ENCODE measurements around the gene ATRN.
A peak's percentile ranks its signal among the peaks of the same experiment; 100 is the strongest.

The ATRN gene

DNA sequence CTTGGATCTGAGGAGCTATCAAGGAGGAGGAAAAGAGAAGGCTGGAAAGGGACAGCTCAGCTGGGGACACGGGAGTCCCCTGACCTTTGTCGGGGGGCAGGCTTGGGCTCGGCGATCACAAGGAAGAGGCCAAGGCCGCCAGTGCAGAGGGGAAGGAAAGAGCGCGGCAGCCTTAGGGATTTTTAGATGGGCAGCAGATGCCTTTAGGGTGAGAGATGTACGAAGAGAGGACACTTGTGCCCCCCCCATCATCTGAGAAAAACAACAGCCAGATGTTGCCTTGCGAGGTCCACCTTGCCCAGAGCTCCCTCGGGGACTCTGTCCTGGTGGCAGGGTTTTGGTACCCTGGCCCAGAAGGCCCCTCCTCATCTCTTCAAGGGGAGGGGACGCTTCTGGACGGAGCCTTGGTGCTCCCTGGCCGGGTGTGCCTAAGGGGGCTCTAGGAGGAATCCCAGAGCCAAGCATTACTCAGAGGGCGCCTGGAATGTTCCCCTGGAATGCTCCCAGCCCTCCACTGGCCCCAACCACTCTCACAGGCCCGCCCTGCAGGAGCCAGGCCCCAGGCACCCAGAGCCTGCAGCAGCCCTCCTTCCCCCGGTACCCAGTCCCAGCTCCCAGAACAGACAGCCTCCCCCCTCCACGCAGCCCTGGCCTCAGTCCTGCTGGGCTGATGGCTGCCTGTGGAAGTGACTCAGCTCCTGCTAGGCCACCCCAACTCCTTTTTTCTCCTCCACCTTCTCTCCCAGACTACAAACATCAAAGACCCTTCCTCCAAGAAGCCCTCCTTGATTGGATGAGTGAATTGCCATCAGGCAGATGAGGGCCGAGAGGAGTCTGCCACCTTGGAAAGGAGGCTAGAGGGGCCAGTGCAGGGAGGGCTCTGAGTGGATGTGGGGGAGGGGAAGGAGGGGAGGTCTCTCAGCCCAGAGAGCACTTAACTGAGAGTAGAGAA is 209.2 kb downstream of the ATRN start:
- no peak for DNase-seq

DNA sequence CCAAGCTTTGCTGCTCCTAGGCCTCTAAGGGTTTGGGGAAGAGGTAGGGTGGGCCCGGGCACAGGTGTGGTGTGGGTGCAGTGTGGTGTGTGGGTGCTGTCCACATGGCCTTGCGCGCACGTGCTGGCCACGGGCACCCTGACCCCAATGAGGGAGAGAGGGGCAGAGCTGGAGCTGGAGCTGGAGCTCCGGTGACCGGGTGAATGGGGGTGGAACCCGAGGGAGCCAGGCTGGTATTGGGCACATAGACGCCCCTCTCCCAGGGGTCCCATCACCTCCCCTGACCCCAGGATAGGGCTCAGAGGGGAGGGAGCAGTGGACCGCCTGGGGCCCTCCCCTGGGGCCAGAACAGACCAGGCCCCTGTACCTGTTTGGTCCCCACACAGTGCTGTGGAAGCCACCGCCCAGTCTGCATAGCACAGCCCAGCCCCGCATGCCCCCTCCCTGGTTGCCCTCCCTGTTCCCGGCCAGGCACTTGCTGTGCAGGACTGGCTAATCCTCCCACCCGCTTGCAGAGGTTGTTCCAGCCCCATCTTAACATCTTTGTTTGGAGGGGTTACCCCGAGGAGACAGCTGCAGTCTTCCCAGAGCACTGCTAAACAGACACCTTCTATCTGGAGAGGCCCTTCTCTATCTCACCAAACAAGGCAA is 210.0 kb downstream of the ATRN start:
- no peak for DNase-seq

DNA sequence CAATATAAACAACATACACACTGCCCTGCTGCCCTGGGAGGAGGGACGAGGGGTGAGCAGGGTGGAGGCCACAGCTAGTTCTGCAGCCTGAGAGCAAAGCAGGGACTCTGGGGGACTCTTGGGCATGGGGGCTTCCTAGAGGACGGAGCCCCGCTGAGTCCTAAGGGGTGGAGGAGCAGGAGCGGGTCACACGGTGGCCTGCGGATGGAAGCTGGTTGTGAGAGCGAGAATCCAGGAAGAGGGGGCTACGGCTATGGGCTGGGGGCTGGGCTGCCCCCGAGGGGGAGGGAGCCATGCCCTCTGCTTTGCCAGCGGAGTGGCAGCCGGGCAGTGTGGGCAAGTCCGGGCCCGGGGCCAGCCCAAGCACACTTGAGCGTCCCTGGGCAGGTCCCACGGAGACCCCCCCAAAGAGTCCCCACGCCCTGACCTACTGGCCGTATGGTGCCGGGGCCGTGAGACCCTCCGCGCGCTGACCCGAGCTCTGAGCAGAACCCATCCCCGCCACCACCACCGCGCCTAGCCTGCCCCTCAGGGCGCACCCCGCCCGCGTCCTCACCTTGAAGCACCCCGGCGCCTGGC is 210.6 kb downstream of the ATRN start:
- DNase-seq, result no peak

DNA sequence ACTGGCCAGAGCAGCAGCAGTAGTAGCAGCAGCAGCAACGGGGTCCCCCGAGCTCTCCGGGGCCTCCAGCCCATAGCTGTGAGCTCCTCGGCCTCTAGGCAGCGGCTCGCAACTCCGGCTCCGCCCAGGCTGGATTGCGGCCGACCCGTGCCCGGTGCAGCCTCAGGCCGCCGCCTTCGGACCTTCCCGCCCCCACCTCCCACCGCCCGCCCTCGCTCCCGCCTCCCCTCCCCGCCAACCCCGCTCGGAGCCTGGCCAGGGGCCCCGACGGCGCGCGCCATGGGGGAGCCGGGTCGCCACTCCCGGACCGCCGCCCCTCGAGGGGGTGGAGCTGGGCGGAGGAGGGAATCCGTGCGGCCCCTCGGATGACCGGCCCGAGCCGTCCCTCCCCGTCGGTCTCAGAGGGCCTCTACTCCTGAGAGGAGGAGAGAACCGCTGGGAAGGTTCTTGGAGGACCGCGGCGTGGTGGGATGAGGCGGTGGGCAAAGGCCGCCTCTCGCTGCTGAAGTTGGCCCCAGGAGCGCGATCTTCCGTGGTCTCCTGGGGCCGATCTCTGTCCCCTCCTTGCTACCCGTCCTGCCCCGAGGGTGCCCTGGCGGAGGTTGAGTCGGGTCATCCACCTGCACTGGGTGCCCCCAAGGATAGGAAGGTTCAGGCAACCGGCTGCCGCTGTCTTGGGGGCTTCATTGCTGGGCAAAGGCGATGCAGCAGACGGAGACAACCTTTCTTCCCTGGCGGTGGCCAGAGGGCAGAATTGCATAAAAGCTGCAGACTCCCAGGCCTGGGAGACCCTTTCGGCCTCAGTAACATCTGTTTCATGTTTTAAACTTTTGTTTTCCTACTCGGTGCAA is 211.3 kb downstream of the ATRN start, which contains the start of gene ADAM33:
Gene ADAM33, minus strand, starts transcription at position 80 of the 851 bp plus-strand sequence. Its CDS starts 6 bp downstream, at position 74.
- DNase-seq, result no peak

DNA sequence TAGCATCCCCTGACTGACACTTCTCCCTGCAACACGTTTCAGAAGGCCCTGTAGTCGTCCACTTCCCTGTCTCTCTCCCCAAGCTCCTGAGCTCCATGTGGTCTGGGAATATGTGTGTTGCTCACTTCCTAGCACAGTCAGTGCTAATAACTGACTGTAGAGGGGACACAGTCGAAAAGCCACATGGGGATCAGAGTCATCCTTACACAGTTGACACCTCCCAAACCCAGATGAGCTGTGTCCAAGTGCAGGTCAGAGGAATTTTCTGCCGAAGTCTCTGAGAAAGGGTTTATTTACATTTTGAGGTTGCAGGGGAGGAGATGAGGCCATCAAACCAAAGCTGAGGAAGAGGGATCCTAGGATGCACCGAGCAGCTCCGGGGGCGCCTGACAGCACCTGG is 214.5 kb downstream of the ATRN start:
- DNase-seq, result no peak

DNA sequence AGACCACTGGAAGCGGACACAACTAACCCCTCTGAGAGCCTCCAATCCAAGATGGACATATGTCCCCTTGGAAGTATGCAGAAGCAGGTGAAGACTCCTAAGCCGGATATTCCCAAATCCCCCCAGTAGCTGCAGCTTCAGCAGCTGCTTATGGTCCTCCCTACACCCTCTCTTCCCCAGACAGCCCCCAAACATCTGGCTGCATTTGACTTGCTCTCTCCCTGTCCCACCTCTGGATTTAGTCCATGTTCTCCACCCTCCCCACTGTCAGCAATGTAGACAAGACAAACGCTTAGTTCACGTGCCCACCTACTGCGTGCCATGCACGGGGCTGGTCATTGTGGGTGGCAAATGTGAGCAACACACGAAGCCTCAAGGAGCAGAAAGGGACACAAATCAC is 215.6 kb downstream of the ATRN start:
- no peak for DNase-seq

DNA sequence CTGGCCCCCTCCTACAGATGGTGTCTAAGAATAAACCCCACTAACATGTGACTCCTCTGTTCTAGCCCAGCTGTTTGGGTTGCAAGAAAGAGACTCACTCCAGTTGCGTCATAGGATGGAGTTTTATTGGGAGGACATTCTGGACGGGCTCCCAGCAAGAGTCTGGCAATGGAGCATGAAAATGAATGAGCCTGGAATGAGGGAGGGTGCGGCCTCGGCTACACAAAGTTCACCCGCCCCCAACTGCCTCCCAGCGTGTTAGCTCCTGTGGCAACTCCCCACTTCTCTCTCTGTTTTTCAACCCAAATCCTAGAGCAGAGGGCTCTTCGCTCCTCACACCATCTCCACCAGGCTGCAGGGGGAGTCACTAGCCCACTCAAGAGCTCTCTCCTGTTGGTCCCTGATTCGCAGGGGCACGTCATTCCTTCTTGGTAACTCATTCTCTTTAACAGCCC is 216.1 kb downstream of the ATRN start:
- no peak for DNase-seq

DNA sequence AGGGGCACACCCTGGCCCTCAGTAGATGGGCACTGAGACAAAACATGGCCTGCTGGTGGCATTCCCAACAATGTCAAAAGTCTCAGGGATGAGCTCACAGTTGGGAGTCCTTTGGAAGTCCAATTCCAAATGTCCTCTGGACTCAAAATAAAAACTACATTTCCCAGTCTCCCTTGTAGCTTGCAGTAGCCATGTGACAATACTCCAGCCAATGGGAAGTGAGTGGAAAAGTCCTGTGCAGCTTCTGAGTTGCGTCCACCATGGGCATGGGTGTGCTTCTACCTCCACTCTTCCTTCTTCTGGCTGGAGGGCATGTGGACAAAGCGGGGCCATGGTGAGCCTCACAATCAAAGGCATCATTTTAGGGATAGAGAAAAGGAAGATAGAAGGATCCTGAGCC is 216.8 kb downstream of the ATRN start:
- no peak for DNase-seq

DNA sequence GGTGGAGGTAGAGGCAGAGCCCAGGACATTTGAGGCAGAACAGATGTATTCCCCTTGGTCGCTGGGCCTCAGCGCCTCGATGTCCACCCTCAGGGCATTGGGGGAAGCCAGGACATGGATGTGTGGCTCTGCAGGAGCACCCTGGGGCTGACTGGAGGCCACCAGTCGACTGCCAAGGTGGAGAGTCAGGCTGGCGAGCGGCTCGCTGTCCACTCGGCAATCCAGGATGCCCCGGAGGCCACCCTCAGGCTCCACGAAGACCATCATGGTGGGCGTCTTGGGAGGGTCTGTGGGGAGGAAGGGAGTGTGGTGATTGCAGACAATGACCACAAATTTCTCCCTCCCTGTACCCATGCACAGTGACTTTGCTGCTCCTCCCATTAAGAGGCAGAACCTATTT is 219.2 kb downstream of the ATRN start:
- DNase-seq, result no peak

DNA sequence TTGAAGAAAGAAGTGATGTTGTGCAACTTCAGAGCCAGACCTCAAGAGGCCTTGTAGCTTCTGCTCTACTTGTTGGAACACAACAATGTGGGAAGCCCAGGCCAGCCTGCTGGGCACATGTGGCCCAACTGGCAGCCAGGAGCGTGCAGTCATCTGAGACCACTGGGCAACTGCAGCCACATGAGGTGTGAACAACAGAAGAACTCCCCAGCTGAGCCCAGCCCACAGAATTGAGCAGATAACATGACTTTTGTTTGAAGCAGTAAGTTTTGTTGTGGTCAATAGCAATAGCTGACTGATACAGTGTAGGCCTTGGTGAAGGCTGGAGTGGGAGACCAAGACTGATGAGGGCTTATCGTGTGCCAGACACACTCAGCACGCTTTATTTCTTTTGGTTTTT is 219.6 kb downstream of the ATRN start:
- DNase-seq, result no peak

DNA sequence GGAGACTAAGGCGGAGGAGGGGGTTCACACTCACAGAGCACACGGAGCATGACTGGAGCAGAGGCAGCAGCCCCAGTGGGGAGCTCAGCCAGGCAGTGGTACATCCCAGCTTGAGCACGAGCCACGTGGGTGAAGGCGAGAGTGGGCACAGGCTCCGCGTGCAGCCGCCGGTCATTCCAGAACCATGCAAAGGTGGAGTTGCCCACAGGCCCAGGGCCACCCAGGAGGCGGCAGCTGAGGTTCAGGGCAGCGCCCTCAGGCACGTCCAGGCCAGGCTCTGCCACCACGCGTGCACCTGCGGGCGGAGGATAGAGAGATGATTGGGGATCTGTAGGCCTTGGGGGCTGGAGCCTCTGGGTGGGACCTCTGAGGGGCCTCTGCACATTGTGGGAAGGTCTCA is 220.5 kb downstream of the ATRN start:
- DNase-seq, result no peak

DNA sequence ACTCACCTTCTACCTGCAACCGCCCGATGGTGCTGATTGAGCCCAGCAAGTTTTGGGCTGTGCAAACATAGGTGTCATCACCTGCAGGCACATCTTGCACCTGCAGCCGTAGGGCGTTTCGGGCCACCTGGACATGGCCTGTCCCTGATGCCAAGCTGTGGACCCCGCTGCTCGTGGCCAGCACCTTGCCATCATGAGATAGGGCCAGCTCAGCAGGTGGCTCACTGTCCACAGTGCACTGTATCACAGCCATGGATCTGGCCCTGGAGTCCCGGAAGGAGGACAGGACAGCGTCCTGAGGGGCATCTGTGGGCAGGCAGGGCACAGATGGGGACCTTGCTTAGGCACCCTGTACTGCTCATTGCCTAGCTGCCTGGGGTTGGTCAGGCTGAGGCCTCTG is 221.1 kb downstream of the ATRN start:
- no peak for DNase-seq

DNA sequence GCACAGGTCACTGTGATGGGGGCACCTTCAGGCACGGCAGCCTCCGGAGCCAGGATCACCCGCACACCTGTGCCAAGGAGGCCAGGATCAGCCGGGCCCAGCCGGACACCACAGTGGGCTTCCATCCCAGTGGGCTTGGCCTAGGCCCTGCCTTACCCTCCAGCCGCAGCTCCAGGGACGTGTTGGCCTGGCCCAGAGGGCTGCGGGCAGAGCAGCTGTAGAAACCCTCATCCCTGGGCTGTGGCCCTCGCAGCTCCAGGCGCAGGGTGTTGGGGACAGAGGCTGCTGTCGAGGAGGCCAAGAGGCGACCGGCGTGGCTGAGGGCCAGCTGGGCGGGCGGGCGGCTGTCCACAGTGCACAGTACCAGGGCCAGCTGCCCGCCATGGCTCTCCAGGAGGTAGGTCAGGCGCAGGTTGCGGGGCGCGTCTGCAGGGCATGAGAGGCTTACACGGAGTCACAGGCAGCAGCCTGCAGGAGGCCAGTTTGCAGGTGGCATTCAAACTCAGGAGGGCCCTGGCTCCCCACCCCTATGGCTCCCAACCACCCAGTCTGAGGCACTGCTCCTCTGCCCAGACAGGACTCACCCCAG is 222.0 kb downstream of the ATRN start:
- DNase-seq, result no peak

DNA sequence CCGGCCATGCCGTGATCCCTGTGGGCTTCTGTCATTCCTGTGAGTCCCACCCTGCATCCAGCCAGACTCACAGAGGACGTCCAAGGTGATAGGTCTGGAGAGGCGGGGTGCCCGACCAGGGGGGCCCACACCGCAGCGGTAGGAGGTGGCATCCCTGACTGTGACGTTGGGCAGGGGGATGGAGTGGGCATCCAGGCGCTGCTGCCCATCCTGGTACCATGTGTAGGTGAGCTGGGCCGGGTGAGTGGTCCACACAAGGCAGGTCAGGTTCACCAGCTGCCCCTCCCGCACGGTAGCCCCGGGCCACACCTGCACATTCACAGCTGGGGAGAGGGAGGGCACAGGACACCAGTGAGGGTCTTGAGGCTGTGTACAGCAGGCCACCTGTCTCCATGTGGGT is 222.6 kb downstream of the ATRN start:
- no peak for DNase-seq

DNA sequence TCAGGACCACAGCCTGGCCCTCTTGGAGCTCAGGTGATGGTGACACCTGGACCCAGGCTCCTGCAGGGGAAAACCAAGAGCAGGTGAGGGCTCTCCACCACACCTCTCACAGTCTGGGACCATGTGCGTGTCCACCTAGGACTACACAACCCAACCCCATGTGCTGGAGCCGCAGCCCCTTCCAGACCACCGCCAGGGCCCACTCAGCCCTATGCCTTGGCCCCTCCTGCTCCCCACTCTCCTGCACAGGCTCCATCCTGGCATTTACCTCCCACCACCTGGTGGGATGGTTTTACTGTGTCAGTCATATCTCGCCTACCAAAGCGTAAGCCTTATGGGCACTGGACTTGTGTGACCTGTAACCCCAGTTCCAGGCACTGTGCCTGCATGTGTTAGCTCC is 224.0 kb downstream of the ATRN start:
- no peak for DNase-seq

DNA sequence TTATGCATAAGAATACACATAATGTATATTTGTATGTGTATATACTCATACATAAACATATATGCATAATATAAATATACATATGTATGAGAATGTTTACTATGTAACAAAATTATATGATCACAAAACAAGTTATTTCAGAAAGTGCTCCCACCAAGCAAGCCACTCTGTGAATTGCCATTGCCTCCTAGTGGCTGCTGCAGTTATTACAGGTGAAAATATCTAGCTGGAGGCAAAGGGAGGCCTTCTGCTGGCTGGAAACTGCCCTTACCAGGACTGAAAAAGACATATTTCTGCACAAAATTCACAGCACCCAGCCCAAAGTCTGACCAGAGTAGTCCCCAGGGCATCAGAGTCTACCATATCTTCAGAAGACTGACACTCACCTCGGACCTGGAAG is 225.4 kb downstream of the ATRN start:
- DNase-seq, result peak; percentile 15 to 30

DNA sequence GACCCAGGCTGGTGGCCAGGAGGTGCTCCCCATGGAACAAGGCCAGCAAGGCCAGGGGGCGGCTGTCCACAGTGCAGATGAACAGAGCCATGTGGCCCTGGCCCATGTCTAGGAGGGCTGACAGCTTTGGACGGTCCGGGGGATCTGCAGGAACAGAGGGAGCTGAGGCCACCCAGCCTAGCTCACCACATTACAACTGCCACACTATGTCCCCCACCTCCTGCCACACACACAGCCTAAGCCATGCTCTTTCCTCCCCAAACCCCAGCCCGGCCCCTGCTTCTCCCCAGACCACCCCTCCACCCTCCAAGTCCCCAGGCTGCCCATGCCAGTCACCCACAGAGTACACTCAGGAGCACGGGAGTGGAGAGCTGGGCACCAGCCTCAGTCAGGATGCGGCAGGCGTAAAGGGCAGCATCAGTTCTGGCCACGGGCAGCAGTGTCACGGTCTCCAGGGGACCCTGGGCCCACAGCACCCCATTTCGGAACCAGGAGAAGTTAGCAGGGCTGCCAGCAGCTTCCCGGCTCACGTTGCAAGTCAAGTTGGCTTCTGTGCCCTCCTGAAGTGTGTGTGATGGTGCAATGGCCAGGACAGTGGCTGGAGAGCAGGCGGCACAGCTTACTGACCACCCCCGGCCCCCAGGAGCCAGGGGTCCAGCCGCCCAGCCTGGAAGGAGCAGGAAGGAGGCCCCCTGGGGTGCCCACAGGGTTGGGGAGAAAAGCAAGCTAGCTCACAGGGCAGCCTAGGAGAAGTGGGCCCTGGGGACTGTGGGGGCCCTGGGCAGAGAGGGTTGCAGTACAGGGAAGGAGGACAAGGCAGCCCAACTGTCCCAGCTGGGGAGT is 226.1 kb downstream of the ATRN start:
- DNase-seq, result no peak

DNA sequence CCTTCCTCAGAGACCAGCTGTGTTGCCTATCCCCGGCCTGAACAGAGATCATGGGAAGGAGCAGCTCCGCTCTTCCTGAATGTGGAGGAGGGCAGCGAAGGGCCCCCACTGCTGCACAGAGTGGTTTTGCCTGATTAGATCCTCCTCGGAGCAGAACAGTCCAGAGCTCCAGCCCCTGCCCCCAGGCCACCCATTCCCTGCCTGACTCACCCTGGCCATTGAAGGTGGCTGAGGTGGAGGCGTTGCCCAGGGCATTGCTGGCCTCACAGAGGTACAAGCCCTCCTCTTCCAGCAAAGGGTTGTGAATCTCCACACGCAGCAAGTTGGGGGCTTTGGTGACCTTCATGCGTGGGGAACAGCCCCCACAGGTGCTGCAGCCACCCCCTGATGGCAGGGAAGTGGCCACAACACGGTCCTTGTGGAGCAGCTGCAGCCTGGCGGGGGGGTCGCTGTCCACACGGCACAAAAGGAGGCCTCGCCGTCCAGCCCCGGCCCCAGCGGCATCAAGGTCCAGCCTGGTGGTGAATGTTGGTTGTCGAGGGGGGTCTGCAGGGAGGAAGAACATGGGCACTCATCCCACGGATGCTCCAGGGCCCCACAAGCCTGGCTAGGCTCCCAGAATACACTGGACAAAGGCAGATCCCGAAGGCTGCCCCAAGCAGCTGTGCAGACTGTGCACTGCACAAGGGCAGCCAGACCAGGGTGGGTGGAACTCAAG is 226.9 kb downstream of the ATRN start:
- no peak for DNase-seq

DNA sequence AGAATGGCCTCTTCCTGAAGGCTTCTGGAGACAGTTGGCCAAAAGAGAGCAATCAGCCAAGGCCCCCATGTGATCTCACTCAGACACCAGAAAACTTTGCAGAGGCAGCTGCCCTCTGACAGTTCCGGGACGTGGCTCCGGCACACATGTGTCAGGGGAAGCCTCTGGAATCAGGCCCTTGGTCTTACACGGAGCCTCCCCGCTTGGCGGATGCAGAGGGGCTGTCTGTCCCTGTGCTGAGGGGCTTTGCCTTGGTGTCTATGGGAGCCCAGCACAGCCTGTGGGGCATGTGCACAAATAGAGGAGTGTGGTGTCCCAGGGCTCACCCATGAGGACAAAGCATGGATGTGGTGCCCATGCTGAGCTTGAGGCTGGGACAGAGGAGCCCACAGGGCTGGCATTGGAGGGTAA is 227.8 kb downstream of the ATRN start:
- DNase-seq, result no peak

DNA sequence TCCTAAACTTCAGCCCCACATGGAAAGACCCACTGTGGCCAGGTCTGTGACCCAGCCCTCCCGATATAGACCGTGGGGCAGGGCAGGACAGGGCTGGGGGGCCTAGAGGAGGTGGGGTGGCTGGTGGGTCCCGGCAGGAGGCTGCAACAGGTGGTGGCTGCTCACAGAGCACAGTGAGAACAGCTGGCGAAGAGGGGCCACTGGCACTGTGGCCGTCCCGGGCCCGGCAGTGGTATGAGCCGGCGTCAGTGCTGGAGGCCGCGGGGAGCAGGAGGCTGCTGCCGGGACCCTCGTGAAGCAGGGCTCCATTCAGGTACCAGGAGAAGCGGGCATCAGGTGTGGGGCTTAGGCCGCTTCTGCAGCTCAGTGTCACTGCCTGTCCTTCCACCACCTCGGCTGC is 228.2 kb downstream of the ATRN start:
- DNase-seq, result no peak
